GM23338 (cell line): ENCODE data around the gene YAP1. TPM values are rescaled to one million over a fixed set of nuclear protein-coding genes. Genes with fewer than 3 reads are reported as not detected.

Experiments
- ATAC-seq: fragments of 200-7000 bp; cut with Tn5 transposase; 3 replicates; pipeline ENCODE4 v1.9.1; 2020
- DNase-seq: peaks from one replicate; pipeline ENCODE4 v3.0.0-alpha.2; 2015; ENCODE audit warnings: low spot score
- H2AFZ ChIP-seq: fragments of 200-600 bp; sonication (generic); 2 replicates; pipeline ENCODE4 v1.8.0; 2016; ENCODE audit warnings: antibody characterized with exemption, mild to moderate bottlenecking, moderate library complexity
- H3F3A ChIP-seq: fragments of 200-600 bp; sonication (generic); replicated peaks from 2 replicates; pipeline ENCODE4 v1.8.0; 2017; ENCODE audit warnings: antibody characterized with exemption, mixed run types, low read depth
- H3K27ac ChIP-seq: fragments of 200-600 bp; sonication (generic); 2 replicates; pipeline ENCODE4 v1.6.1; 2016; ENCODE audit warnings: low read depth
- H3K27me3 ChIP-seq: fragments of 200-600 bp; sonication (generic); 2 replicates; pipeline ENCODE4 v1.8.0; 2016; ENCODE audit warnings: mild to moderate bottlenecking, mixed run types, moderate library complexity; ENCODE audit not compliant: insufficient read depth
- H3K36me3 ChIP-seq: fragments of 200-600 bp; sonication (generic); 2 replicates; pipeline ENCODE4 v1.8.0; 2016; ENCODE audit warnings: mild to moderate bottlenecking; ENCODE audit not compliant: insufficient read depth
- H3K4me1 ChIP-seq: fragments of 200-600 bp; sonication (generic); 2 replicates; pipeline ENCODE4 v1.8.0; 2016; ENCODE audit warnings: mild to moderate bottlenecking, moderate library complexity; ENCODE audit not compliant: insufficient read depth
- H3K4me2 ChIP-seq: fragments of 200-600 bp; sonication (generic); 2 replicates; pipeline ENCODE4 v1.7.1; 2017; ENCODE audit warnings: mixed run types
- H3K4me3 ChIP-seq: fragments of 200-600 bp; sonication (generic); 2 replicates; pipeline ENCODE4 v1.6.1; 2016; ENCODE audit warnings: mixed run types
- H3K79me2 ChIP-seq: fragments of 200-600 bp; sonication (generic); replicated peaks from 2 replicates; pipeline ENCODE4 v1.8.0; 2017; ENCODE audit warnings: mild to moderate bottlenecking; ENCODE audit not compliant: insufficient read depth
- H3K9me2 ChIP-seq: fragments of 200-600 bp; sonication (generic); 2 replicates; pipeline ENCODE4 v1.8.0; 2017; ENCODE audit not compliant: insufficient read depth
- H4K20me1 ChIP-seq: fragments of 200-600 bp; sonication (generic); replicated peaks from 2 replicates; pipeline ENCODE4 v1.8.0; 2017; ENCODE audit warnings: mild to moderate bottlenecking; ENCODE audit not compliant: insufficient read depth
- H3K27ac Mint-ChIP-seq: 2 replicates; pipeline ENCODE4 v1.8.0; 2020; ENCODE audit warnings: inconsistent platforms, mild to moderate bottlenecking, moderate library complexity, mixed read lengths
- H3K27me3 Mint-ChIP-seq: 3 replicates; pipeline ENCODE4 v1.8.0; 2022; ENCODE audit warnings: low read depth, mild to moderate bottlenecking, moderate library complexity, mixed read lengths, inconsistent platforms; ENCODE audit not compliant: insufficient read depth, poor library complexity
- H3K36me3 Mint-ChIP-seq: 3 replicates; pipeline ENCODE4 v1.8.0; 2021; ENCODE audit warnings: low read depth, mild to moderate bottlenecking, inconsistent platforms, moderate library complexity, mixed read lengths
- H3K4me1 Mint-ChIP-seq: 3 replicates; pipeline ENCODE4 v1.8.0; 2020; ENCODE audit warnings: mild to moderate bottlenecking, inconsistent platforms, mixed read lengths
- H3K4me3 Mint-ChIP-seq: 3 replicates; pipeline ENCODE4 v1.8.0; 2021; ENCODE audit warnings: moderate library complexity, mild to moderate bottlenecking, inconsistent platforms, mixed read lengths
- H3K9me3 Mint-ChIP-seq: 3 replicates; pipeline ENCODE4 v1.8.0; 2020; ENCODE audit warnings: moderate library complexity, mild to moderate bottlenecking, inconsistent platforms, mixed read lengths
- CTCF ChIP-seq, 2 experiments: fragments of 200-600 bp in 1 of 2; sonication (generic) in 1 of 2; conservative IDR thresholded peaks; 2 replicates each; pipeline versions ENCODE4 v1.5.1 to v1.6.1; 2016 to 2017; ENCODE audit warnings: antibody characterized with exemption in 2 of 2, low read depth in 2 of 2, mild to moderate bottlenecking in 2 of 2, moderate library complexity in 1 of 2
- ETS1 ChIP-seq: IDR thresholded peaks from 2 replicates; pipeline ENCODE4 v1.6.1; 2016; ENCODE audit warnings: antibody characterized with exemption
- EZH2phosphoT487 ChIP-seq: fragments of 200-600 bp; sonication (generic); IDR thresholded peaks from one replicate; pipeline ENCODE4 v1.8.1; 2018; ENCODE audit warnings: antibody characterized with exemption; ENCODE audit not compliant: unreplicated experiment
- JUNB ChIP-seq: IDR thresholded peaks from one replicate; pipeline ENCODE4 v1.6.1; 2016; ENCODE audit warnings: antibody characterized with exemption; ENCODE audit not compliant: unreplicated experiment
- NANOG ChIP-seq: IDR thresholded peaks from 2 replicates; pipeline ENCODE4 v1.6.1; 2016; ENCODE audit warnings: antibody characterized with exemption, borderline replicate concordance
- POLR2AphosphoS5 ChIP-seq: IDR thresholded peaks from 2 replicates; pipeline ENCODE4 v1.6.1; 2016; ENCODE audit warnings: antibody characterized with exemption, low read depth
- REST ChIP-seq: IDR thresholded peaks from one replicate; pipeline ENCODE4 v1.6.1; 2018; ENCODE audit warnings: antibody characterized with exemption; ENCODE audit not compliant: unreplicated experiment
- STAT1 ChIP-seq: IDR thresholded peaks from one replicate; pipeline ENCODE4 v1.6.1; 2016; ENCODE audit warnings: antibody characterized with exemption; ENCODE audit not compliant: unreplicated experiment
- ZNF114 ChIP-seq: fragments of 250-450 bp; sonication (Bioruptor Pico); IDR thresholded peaks from 2 replicates; pipeline ENCODE4 v1.5.0; 2020; ENCODE audit warnings: mild to moderate bottlenecking, moderate library complexity
- polyA plus RNA-seq: library from polyadenylated mRNA; unstranded; fragments of >200 nt; fragmentation: Nextera tagmentation; extraction: Ambion mirVana; gene quantifications from 2 replicates; pipeline ENCODE4 v1.2.1, GENCODE V29; 2016
- total RNA-seq: library from RNA; depleted of rRNA; stranded (reverse); fragments of >200 nt; shearing (Covaris generic); gene quantifications from 2 replicates; pipeline ENCODE4 v1.2.3, GENCODE V29; 2014
- TF ChIP-seq, protein P1 (sequence below): fragments of 250-450 bp; sonication (Bioruptor Pico); IDR thresholded peaks from 2 replicates; pipeline ENCODE4 v1.5.0; 2020; ENCODE audit warnings: mild to moderate bottlenecking, moderate library complexity

YAP1 gene
- total and polyA plus RNA-seq, 2 experiments from 2014 or later, result 17.2 to 155 TPM

- TF ChIP-seq ETS1, result no peak
- no peak for TF ChIP-seq NANOG
- TF ChIP-seq POLR2AphosphoS5, result no peak; the same call in 1 of the 2 replicates
- TF ChIP-seq CTCF (conservative IDR thresholded peaks at IDR 0.05; ENCODE audit: low read depth in 2 of 2), result no peak
- TF ChIP-seq REST, result no peak
- no peak for TF ChIP-seq ZNF114
- TF ChIP-seq EZH2phosphoT487, result no peak
- TF ChIP-seq, protein P1, sequence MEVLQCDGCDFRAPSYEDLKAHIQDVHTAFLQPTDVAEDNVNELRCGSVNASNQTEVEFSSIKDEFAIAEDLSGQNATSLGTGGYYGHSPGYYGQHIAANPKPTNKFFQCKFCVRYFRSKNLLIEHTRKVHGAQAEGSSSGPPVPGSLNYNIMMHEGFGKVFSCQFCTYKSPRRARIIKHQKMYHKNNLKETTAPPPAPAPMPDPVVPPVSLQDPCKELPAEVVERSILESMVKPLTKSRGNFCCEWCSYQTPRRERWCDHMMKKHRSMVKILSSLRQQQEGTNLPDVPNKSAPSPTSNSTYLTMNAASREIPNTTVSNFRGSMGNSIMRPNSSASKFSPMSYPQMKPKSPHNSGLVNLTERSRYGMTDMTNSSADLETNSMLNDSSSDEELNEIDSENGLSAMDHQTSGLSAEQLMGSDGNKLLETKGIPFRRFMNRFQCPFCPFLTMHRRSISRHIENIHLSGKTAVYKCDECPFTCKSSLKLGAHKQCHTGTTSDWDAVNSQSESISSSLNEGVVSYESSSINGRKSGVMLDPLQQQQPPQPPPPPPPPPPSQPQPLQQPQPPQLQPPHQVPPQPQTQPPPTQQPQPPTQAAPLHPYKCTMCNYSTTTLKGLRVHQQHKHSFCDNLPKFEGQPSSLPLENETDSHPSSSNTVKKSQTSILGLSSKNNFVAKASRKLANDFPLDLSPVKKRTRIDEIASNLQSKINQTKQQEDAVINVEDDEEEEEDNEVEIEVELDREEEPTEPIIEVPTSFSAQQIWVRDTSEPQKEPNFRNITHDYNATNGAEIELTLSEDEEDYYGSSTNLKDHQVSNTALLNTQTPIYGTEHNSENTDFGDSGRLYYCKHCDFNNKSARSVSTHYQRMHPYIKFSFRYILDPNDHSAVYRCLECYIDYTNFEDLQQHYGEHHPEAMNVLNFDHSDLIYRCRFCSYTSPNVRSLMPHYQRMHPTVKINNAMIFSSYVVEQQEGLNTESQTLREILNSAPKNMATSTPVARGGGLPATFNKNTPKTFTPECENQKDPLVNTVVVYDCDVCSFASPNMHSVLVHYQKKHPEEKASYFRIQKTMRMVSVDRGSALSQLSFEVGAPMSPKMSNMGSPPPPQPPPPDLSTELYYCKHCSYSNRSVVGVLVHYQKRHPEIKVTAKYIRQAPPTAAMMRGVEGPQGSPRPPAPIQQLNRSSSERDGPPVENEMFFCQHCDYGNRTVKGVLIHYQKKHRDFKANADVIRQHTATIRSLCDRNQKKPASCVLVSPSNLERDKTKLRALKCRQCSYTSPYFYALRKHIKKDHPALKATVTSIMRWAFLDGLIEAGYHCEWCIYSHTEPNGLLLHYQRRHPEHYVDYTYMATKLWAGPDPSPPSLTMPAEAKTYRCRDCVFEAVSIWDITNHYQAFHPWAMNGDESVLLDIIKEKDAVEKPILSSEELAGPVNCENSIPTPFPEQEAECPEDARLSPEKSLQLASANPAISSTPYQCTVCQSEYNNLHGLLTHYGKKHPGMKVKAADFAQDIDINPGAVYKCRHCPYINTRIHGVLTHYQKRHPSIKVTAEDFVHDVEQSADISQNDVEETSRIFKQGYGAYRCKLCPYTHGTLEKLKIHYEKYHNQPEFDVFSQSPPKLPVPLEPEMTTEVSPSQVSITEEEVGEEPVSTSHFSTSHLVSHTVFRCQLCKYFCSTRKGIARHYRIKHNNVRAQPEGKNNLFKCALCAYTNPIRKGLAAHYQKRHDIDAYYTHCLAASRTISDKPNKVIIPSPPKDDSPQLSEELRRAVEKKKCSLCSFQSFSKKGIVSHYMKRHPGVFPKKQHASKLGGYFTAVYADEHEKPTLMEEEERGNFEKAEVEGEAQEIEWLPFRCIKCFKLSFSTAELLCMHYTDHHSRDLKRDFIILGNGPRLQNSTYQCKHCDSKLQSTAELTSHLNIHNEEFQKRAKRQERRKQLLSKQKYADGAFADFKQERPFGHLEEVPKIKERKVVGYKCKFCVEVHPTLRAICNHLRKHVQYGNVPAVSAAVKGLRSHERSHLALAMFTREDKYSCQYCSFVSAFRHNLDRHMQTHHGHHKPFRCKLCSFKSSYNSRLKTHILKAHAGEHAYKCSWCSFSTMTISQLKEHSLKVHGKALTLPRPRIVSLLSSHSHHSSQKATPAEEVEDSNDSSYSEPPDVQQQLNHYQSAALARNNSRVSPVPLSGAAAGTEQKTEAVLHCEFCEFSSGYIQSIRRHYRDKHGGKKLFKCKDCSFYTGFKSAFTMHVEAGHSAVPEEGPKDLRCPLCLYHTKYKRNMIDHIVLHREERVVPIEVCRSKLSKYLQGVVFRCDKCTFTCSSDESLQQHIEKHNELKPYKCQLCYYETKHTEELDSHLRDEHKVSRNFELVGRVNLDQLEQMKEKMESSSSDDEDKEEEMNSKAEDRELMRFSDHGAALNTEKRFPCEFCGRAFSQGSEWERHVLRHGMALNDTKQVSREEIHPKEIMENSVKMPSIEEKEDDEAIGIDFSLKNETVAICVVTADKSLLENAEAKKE, result no peak
- TF ChIP-seq JUNB, result no peak
- no peak for TF ChIP-seq STAT1
- no peaks in the 10 kb centered on the region for H3K9me2 ChIP-seq
- ATAC-seq, result peak; percentile 2; the same call in 2 of the 3 replicates
- H3K36me3 ChIP-seq, result no peaks in the 10 kb centered on the region
- DNase-seq, result no peak
- peaks cover 6% of the 10 kb centered on the region for H3F3A ChIP-seq
- H3K27me3 ChIP-seq, result peaks cover 10% of the 10 kb centered on the region; the same call in 1 of the 2 replicates
- H3K36me3 Mint-ChIP-seq, result peaks cover 13% of the 10 kb centered on the region; the same call in 2 of the 3 replicates
- H3K9me3 Mint-ChIP-seq, result peaks cover 2% of the 10 kb centered on the region; the same call in 2 of the 3 replicates
- H3K27ac ChIP-seq, result peak overlapping the region; percentile 100
- H4K20me1 ChIP-seq, result no peaks in the 10 kb centered on the region
- peaks cover 47% of the 10 kb centered on the region for H3K79me2 ChIP-seq
- H3K4me3 ChIP-seq, result peak overlapping the region; percentile 81
- H2AFZ ChIP-seq, result no peak overlapping the region
- peak overlapping the region; percentile 89 for H3K4me3 Mint-ChIP-seq
- peaks cover 44% of the 10 kb centered on the region for H3K4me1 Mint-ChIP-seq
- H3K4me1 ChIP-seq, result peaks cover 49% of the 10 kb centered on the region
- H3K27ac Mint-ChIP-seq, result peak overlapping the region; percentile 98
- H3K27me3 Mint-ChIP-seq, result peaks cover 8% of the 10 kb centered on the region
- peak overlapping the region; percentile 77 for H3K4me2 ChIP-seq
Observed at GRCh38 chr11:102111787-102112508, 1.7 kb downstream of the YAP1 start.
